K562 (cell line): ENCODE results near the gene B3GLCT.

Source experiments
- GATA2 ChIP-seq: sonication (generic); formaldehyde crosslinking; IDR thresholded peaks from 2 replicates; pipeline ENCODE4 v1.4.0; 2020; ENCODE audit warnings: mild to moderate bottlenecking, missing genetic modification reagents
- RBBP5 ChIP-seq: fragments of 200-600 bp; sonication (generic); IDR thresholded peaks from 2 replicates; pipeline ENCODE4 v1.6.1; 2012; ENCODE audit warnings: borderline replicate concordance, mild to moderate bottlenecking, low read length, control low read depth, inconsistent platforms; ENCODE audit not compliant: insufficient read depth, poor library complexity, severe bottlenecking
- SRF ChIP-seq, 2 experiments: fragments of 250-450, 450-650 bp in 1 of 2; sonication (Bioruptor Pico) in 1 of 2; sonication (generic) in 1 of 2; formaldehyde crosslinking; IDR thresholded peaks; 2 replicates each; pipeline versions ENCODE4 v1.5.0 to v1.5.1; 2020 to 2022; ENCODE audit warnings: mild to moderate bottlenecking in 1 of 2, missing genetic modification reagents in 1 of 2
- ZNF785 ChIP-seq: fragments of 250-450 bp; sonication (Bioruptor Pico); IDR thresholded peaks from 2 replicates; pipeline ENCODE4 v1.4.0; 2020; ENCODE audit warnings: mild to moderate bottlenecking

- TF ChIP-seq ZNF785 (CRISPR knock-in tag): no peak
- no peak for TF ChIP-seq SRF (CRISPR knock-in tag; IDR thresholded peaks at IDR 0.05)
- no peak for TF ChIP-seq RBBP5
- TF ChIP-seq GATA2 (CRISPR knock-in tag): no peak
These were observed 9.5 kb downstream of the B3GLCT start for GRCh38 chr13:31209172-31209840.
